Calu3 (cell line): ENCODE data around the gene GAK. TPM values are rescaled to one million over a fixed set of nuclear protein-coding genes. Genes with fewer than 3 reads are reported as not detected.

Experiments
- BruUV-seq: library from RNA; stranded (reverse); fragments of 400-500 nt; replicated peaks from 2 replicates; lab custom pipeline; 2021; lab: Mats Ljungman, UMichigan
- CTCF ChIA-PET: fragments of 300-600 bp; sonication (Branson Sonifier 250); formaldehyde crosslinking; loops from one replicate; lab custom pipeline; 2022; ENCODE audit warnings: antibody characterized with exemption; lab: Charles Lee
- DNase-seq: peaks from one replicate; pipeline ENCODE4 v3.0.0; 2022
- H3K27ac Mint-ChIP-seq: one replicate; pipeline ENCODE4 v1.8.0; 2022; ENCODE audit warnings: mixed read lengths; ENCODE audit not compliant: unreplicated experiment
- H3K27me3 Mint-ChIP-seq: one replicate; pipeline ENCODE4 v1.8.0; 2022; ENCODE audit warnings: mixed read lengths; ENCODE audit not compliant: unreplicated experiment
- H3K36me3 Mint-ChIP-seq: one replicate; pipeline ENCODE4 v1.8.0; 2022; ENCODE audit warnings: mild to moderate bottlenecking, moderate library complexity, mixed read lengths; ENCODE audit not compliant: insufficient read depth, unreplicated experiment
- H3K4me1 Mint-ChIP-seq: one replicate; pipeline ENCODE4 v1.8.0; 2022; ENCODE audit warnings: mild to moderate bottlenecking, low read depth, mixed read lengths; ENCODE audit not compliant: unreplicated experiment
- H3K4me3 Mint-ChIP-seq: one replicate; pipeline ENCODE4 v1.8.0; 2022; ENCODE audit warnings: mild to moderate bottlenecking, low read depth, moderate library complexity, mixed read lengths; ENCODE audit not compliant: unreplicated experiment
- H3K9me3 Mint-ChIP-seq: one replicate; pipeline ENCODE4 v1.8.0; 2022; ENCODE audit warnings: low read depth, mixed read lengths; ENCODE audit not compliant: unreplicated experiment
- intact Hi-C: fragments of 100-400 bp; cut with micrococcal nuclease; formaldehyde crosslinking; loops from one replicate; pipeline ENCODE4 v1.10.0; 2022; ENCODE audit not compliant: unreplicated experiment
- total RNA-seq: library from RNA; stranded (reverse); gene quantifications from 2 replicates; pipeline ENCODE4 v1.2.3, GENCODE V29; 2022
- TF ChIP-seq, protein P1 (sequence below): fragments of 200-600 bp; IDR thresholded peaks from one replicate; pipeline ENCODE4 v1.8.0; 2022; ENCODE audit warnings: antibody characterized with exemption; ENCODE audit not compliant: unreplicated experiment

The GAK gene
- total RNA-seq, 1 experiment from 2014 or later: 94.1 TPM

DNA sequence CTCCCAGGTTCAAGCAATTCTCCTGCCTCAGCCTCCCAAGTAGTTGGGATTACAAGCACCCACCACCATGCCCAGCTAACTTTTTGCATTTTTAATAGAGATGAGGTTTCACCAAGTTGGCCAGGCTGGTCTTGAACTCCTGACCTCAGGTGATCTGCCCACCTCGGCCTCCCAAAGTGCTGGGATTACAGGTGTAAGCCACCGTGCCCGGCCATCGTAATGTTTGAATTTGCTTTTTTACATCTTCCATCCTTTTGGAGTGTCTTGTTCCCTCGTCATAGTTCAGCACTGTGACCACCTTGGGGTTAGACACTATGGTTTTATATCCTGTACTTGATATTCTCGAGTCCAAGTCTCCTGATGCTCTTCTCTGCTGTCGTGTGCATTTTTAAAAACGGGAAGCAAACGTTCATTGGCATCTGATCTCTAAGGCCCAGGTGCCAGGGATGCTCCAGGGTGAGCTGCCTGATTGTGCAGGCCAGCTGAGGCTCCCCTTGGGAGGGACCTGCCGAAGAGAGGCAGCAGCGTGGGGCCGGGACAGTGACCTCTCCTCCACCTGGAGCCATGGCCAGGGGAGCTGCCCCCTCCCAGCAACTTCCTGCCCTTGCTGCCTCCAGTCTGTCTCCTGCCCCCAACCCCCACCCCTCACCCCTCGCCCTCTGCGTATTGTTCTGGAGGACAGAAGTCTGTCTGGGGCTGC, 24.6 kb upstream of the GAK start:
- TF ChIP-seq, protein P1, sequence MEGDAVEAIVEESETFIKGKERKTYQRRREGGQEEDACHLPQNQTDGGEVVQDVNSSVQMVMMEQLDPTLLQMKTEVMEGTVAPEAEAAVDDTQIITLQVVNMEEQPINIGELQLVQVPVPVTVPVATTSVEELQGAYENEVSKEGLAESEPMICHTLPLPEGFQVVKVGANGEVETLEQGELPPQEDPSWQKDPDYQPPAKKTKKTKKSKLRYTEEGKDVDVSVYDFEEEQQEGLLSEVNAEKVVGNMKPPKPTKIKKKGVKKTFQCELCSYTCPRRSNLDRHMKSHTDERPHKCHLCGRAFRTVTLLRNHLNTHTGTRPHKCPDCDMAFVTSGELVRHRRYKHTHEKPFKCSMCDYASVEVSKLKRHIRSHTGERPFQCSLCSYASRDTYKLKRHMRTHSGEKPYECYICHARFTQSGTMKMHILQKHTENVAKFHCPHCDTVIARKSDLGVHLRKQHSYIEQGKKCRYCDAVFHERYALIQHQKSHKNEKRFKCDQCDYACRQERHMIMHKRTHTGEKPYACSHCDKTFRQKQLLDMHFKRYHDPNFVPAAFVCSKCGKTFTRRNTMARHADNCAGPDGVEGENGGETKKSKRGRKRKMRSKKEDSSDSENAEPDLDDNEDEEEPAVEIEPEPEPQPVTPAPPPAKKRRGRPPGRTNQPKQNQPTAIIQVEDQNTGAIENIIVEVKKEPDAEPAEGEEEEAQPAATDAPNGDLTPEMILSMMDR: no peak
- no peak for DNase-seq
- Mint-ChIP-seq H3K4me3 (no peak overlapping the region), H3K27me3 (no peaks in the 10 kb centered on the region), H3K9me3 (no peaks in the 10 kb centered on the region), H3K4me1 (no peaks in the 10 kb centered on the region), H3K36me3 (peaks cover 15% of the 10 kb centered on the region), H3K27ac (no peak overlapping the region)
- BruUV-seq: no TSS peak
- intact Hi-C loops: no loop called here
- CTCF ChIA-PET: no interaction called here

DNA sequence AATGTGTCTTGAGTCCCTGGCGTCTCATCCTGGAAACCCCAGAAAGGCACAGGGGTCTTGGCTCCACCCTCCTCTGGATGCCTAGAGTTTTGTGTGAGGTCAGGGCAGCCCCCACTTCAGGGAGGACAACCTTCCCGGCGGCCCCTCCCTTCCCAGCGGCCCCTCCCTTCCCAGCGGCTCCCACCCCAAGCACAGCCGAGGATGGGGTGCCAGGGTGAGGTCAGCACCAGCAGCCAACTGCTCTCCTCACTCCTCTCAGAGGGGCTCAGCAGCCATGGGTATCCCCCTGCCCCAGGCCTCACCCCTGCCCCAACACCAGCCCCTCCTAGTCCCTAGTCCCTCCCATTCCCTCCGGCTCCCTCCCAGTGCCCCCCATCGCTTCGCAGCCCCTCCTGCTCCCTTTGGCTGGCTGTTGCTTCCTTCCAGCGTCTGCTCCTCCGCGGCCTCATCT, 23.8 kb upstream of the GAK start:
- Mint-ChIP-seq H3K4me3 (no peak overlapping the region), H3K27me3 (no peaks in the 10 kb centered on the region), H3K27ac (no peak overlapping the region), H3K4me1 (no peaks in the 10 kb centered on the region), H3K36me3 (peaks cover 14% of the 10 kb centered on the region), H3K9me3 (no peaks in the 10 kb centered on the region)
- no TSS peak for BruUV-seq
- TF ChIP-seq, protein P1: no peak
- intact Hi-C loops: no loop called here
- CTCF ChIA-PET: no interaction called here
- DNase-seq: no peak

DNA sequence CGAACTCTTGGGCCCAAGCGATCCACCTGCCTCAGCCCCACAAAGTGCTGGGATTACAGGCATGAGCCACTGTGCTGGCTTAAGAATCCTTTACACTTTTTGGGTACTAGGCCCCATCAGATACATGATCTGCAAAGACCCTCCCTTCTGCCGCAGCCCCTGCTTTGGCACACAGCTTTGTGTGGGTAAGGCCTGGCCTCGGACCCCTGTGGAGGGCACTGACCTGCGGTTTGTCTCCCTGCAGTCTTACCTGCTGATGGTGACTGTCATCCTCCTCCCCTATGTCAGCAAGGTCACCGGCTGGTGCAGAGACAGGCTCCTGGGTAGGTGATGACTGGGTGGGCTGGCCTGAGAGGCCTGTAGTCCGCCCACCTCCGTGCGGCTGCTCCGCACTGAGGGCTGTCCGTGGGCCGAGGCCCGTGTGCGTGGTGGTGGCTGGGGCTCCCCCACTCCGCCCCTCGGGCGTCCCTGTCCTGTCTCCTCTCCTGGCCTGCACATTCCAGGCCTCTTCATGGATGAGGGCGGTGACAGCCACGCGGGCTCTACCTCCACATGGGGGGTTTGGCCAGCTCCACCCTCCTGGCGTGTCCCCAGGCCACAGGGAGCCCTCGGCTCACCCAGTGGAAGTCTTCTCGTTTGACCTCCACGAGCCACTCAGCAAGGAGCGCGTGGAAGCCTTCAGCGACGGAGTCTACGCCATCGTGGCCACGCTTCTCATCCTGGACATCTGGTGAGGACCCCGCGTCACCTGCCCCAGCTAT, 23.2 kb upstream of the GAK start:
- Mint-ChIP-seq H3K27me3 (no peaks in the 10 kb centered on the region), H3K36me3 (peaks cover 14% of the 10 kb centered on the region), H3K4me3 (no peak overlapping the region), H3K27ac (no peak overlapping the region), H3K9me3 (no peaks in the 10 kb centered on the region), H3K4me1 (no peaks in the 10 kb centered on the region)
- TF ChIP-seq, protein P1: no peak
- intact Hi-C loops: no loop called here
- BruUV-seq: no TSS peak
- CTCF ChIA-PET: no interaction called here
- DNase-seq: no peak

DNA sequence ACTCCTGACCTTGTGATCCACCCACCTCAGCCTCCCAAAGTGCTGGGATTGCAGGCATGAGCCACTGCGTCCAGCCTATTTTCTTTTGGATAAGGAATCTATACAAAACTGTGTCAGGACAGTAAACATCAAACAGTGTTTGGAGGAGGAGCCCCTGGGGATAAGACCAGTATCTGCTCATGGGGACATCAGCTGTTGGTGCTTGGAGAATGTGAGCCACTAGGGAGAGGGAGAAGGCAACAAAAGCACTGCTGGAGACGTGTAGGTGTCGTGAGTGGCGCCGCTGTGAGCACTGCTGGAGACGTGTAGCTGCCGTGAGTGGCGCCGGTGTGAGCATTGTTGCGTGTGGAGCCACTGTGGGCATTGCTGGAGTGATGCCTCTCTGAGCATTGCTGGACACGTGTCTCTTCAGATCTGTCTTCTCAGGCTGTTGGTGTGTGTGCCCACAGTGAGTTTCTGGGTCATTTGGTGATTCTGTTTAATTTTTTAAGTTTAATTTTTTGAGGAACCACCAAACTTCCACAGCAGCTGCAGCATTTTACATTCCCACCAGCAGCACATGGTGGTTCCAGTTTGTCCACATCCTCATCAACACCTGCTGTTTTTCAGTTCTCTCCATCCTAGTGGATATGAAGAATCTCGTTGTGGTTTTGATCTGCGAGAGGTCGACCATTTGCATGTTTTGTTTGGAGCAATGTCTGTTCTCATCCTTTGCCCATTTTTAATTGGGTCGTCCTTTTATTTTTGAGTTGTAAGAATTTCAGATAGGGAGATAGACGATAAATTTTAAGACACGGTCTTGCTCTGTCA, 22.3 kb upstream of the GAK start:
- no TSS peak for BruUV-seq
- no peak for DNase-seq
- H3K27me3 Mint-ChIP-seq: no peaks in the 10 kb centered on the region
- intact Hi-C loops: no loop called here
- H3K4me1 Mint-ChIP-seq: no peaks in the 10 kb centered on the region
- no peak overlapping the region for H3K4me3 Mint-ChIP-seq
- TF ChIP-seq, protein P1: no peak
- H3K9me3 Mint-ChIP-seq: no peaks in the 10 kb centered on the region
- CTCF ChIA-PET: no interaction called here
- no peak overlapping the region for H3K27ac Mint-ChIP-seq
- H3K36me3 Mint-ChIP-seq: peaks cover 8% of the 10 kb centered on the region
